Measurements from ENCODE around the gene KDM6A.
"Not testable (repeated sequence)": the region's sequence is repeated elsewhere in the genome, so short reads cannot be mapped to it uniquely, and the experiment has no call there.

KDM6A gene

GRCh38 chrX:44989995-44990770, 117.2 kb downstream of the KDM6A start:
- ATAC-seq: no peak
- no peaks in the 10 kb centered on the region for H3K27me3 Mint-ChIP-seq
- no peak overlapping the region for H3K4me3 Mint-ChIP-seq
- peaks cover 4 to 8% of the 10 kb centered on the region in 2 donors for H3K9me3 Mint-ChIP-seq
- no peak for DNase-seq
- no peak overlapping the region for H3K27ac Mint-ChIP-seq
- H3K4me1 Mint-ChIP-seq: peaks cover 14% of the 10 kb centered on the region

GRCh38 chrX:44992775-44993174, 119.8 kb downstream of the KDM6A start:
- peaks cover 27% of the 10 kb centered on the region for H3K4me1 Mint-ChIP-seq
- DNase-seq (no peak), ATAC-seq (no peak)
- no peak overlapping the region for H3K27ac Mint-ChIP-seq
- H3K27me3 Mint-ChIP-seq: no peaks in the 10 kb centered on the region
- no peak overlapping the region for H3K4me3 Mint-ChIP-seq
- H3K9me3 Mint-ChIP-seq: no peaks in the 10 kb centered on the region

GRCh38 chrX:44996277-44996676, 123.3 kb downstream of the KDM6A start:
- no peak overlapping the region for H3K27ac Mint-ChIP-seq

GRCh38 chrX:44997282-44997812, 124.4 kb downstream of the KDM6A start:
- Mint-ChIP-seq H3K4me3 (peak overlapping the region; percentile 44 to 52), H3K4me1 (peaks cover 54% of the 10 kb centered on the region), H3K27me3 (no peaks in the 10 kb centered on the region), H3K9me3 (peaks cover 0 to 5% of the 10 kb centered on the region in 2 donors), H3K27ac (peak overlapping the region; percentile 84 to 86)
- ATAC-seq (no peak), DNase-seq (no peak)

More at GRCh38 chrX:44996277-44996676, 123.3 kb downstream of the KDM6A start:
- peaks cover 52% of the 10 kb centered on the region for H3K4me1 Mint-ChIP-seq
- H3K27me3 Mint-ChIP-seq: no peaks in the 10 kb centered on the region
- DNase-seq: no peak
- peaks cover 0 to 5% of the 10 kb centered on the region in 2 donors for H3K9me3 Mint-ChIP-seq
- no peak overlapping the region for H3K4me3 Mint-ChIP-seq
- ATAC-seq: peak; percentile 79

GRCh38 chrX:44997888-44998287, 124.9 kb downstream of the KDM6A start:
- peaks cover 0 to 5% of the 10 kb centered on the region in 2 donors for H3K9me3 Mint-ChIP-seq
- peak overlapping the region; percentile 44 to 52 for H3K4me3 Mint-ChIP-seq
- H3K27me3 Mint-ChIP-seq: no peaks in the 10 kb centered on the region
- ATAC-seq: no peak
- peaks cover 54% of the 10 kb centered on the region for H3K4me1 Mint-ChIP-seq
- peak overlapping the region; percentile 1 to 29 for H3K27ac Mint-ChIP-seq
- DNase-seq: no peak

GRCh38 chrX:44999237-44999636, 126.2 kb downstream of the KDM6A start:
- not testable (repeated sequence) for H3K27ac Mint-ChIP-seq, H3K27me3 Mint-ChIP-seq, H3K9me3 Mint-ChIP-seq, H3K4me3 Mint-ChIP-seq, DNase-seq
- peaks cover 62% of the 10 kb centered on the region for H3K4me1 Mint-ChIP-seq
- ATAC-seq: peak; percentile 64

- not testable (repeated sequence) for ATAC-seq, H3K27me3 Mint-ChIP-seq, DNase-seq, H3K4me3 Mint-ChIP-seq, H3K9me3 Mint-ChIP-seq
- Mint-ChIP-seq H3K27ac (peak overlapping the region in 1 of 2 donors; percentile 46), H3K4me1 (peaks cover 58% of the 10 kb centered on the region)
These were observed 126.9 kb downstream of the KDM6A start for GRCh38 chrX:44999872-45000271.

- Mint-ChIP-seq H3K4me1 (peaks cover 62% of the 10 kb centered on the region), H3K27me3 (no peaks in the 10 kb centered on the region), H3K9me3 (peaks cover 0 to 5% of the 10 kb centered on the region in 2 donors), H3K4me3 (peak overlapping the region; percentile 69 to 70), H3K27ac (peak overlapping the region in 1 of 2 donors; percentile 86)
- DNase-seq: no peak
- ATAC-seq: no peak
These were observed 128.1 kb downstream of the KDM6A start for GRCh38 chrX:45001048-45001447.

- no peak overlapping the region for H3K4me3 Mint-ChIP-seq
- H3K27me3 Mint-ChIP-seq: no peaks in the 10 kb centered on the region
- H3K4me1 Mint-ChIP-seq: peaks cover 57% of the 10 kb centered on the region
- ATAC-seq (no peak), DNase-seq (no peak)
- H3K9me3 Mint-ChIP-seq: peaks cover 7 to 9% of the 10 kb centered on the region in 2 donors
- no peak overlapping the region for H3K27ac Mint-ChIP-seq
These were observed 130.1 kb downstream of the KDM6A start for GRCh38 chrX:45003085-45003484.

GRCh38 chrX:45006002-45006800, 133.2 kb downstream of the KDM6A start:
- Mint-ChIP-seq H3K4me1 (peaks cover 42% of the 10 kb centered on the region), H3K27me3 (no peaks in the 10 kb centered on the region), H3K4me3 (no peak overlapping the region), H3K27ac (peak overlapping the region in 1 of 2 donors; percentile 27), H3K9me3 (peaks cover 4 to 7% of the 10 kb centered on the region in 2 donors)
- no peak for DNase-seq
- no peak for ATAC-seq

GRCh38 chrX:45007598-45007997, 134.6 kb downstream of the KDM6A start:
- peaks cover 35% of the 10 kb centered on the region for H3K4me1 Mint-ChIP-seq
- H3K4me3 Mint-ChIP-seq: no peak overlapping the region
- no peaks in the 10 kb centered on the region for H3K27me3 Mint-ChIP-seq
- peaks cover 4 to 7% of the 10 kb centered on the region in 2 donors for H3K9me3 Mint-ChIP-seq
- no peak overlapping the region for H3K27ac Mint-ChIP-seq
- DNase-seq (no peak), ATAC-seq (no peak)

- Mint-ChIP-seq H3K9me3 (peaks cover 4 to 7% of the 10 kb centered on the region in 2 donors), H3K27ac (no peak overlapping the region), H3K4me1 (peaks cover 38% of the 10 kb centered on the region), H3K27me3 (no peaks in the 10 kb centered on the region), H3K4me3 (no peak overlapping the region)
- ATAC-seq (no peak), DNase-seq (no peak)
These were observed 136.5 kb downstream of the KDM6A start for GRCh38 chrX:45009371-45010000.

GRCh38 chrX:45011131-45011530, 138.1 kb downstream of the KDM6A start:
- no peak overlapping the region for H3K27ac Mint-ChIP-seq
- DNase-seq: no peak

GRCh38 chrX:45011597-45011996, 138.6 kb downstream of the KDM6A start:
- H3K4me1 Mint-ChIP-seq: peaks cover 27% of the 10 kb centered on the region
- H3K27ac Mint-ChIP-seq: no peak overlapping the region
- no peak for ATAC-seq
- H3K9me3 Mint-ChIP-seq: peaks cover under 1 to 2% of the 10 kb centered on the region in 2 donors
- no peaks in the 10 kb centered on the region for H3K27me3 Mint-ChIP-seq
- no peak for DNase-seq
- H3K4me3 Mint-ChIP-seq: no peak overlapping the region

More at GRCh38 chrX:45011131-45011530, 138.1 kb downstream of the KDM6A start:
- H3K4me1 Mint-ChIP-seq: peaks cover 31% of the 10 kb centered on the region
- ATAC-seq: no peak
- peaks cover 4 to 6% of the 10 kb centered on the region in 2 donors for H3K9me3 Mint-ChIP-seq
- H3K4me3 Mint-ChIP-seq: no peak overlapping the region
- H3K27me3 Mint-ChIP-seq: no peaks in the 10 kb centered on the region

- Mint-ChIP-seq H3K4me3 (no peak overlapping the region), H3K27me3 (no peaks in the 10 kb centered on the region), H3K4me1 (peaks cover 33% of the 10 kb centered on the region), H3K9me3 (no peaks in the 10 kb centered on the region), H3K27ac (no peak overlapping the region)
- ATAC-seq (no peak), DNase-seq (no peak)
These were observed 145.0 kb downstream of the KDM6A start for GRCh38 chrX:45017946-45018345.
